Activated CD8-positive, alpha-beta memory T cell treated with anti-CD3 and anti-CD28 coated beads for 48 hours (primary cell): ENCODE results near the gene ALPI.

ENCODE experiments used
- DNase-seq, 3 experiments: peaks; one replicate each; pipeline ENCODE4 v3.0.0-alpha.2; 2020; ENCODE audit warnings: low read depth in 2 of 3, low spot score in 2 of 3

ALPI gene

GRCh38 chr2:232459419-232460035, 3.6 kb downstream of the ALPI start:
- no peak for DNase-seq

GRCh38 chr2:232460171-232460570, 4.2 kb downstream of the ALPI start:
- no peak for DNase-seq

GRCh38 chr2:232463701-232464543, 8.0 kb downstream of the ALPI start:
- DNase-seq = no peak

- DNase-seq = no peak
These were observed 8.6 kb downstream of the ALPI start for GRCh38 chr2:232464544-232464885.

- no peak for DNase-seq
These were observed 9.1 kb downstream of the ALPI start for GRCh38 chr2:232465061-232465460.

GRCh38 chr2:232466221-232466620, 10.3 kb downstream of the ALPI start:
- no peak for DNase-seq

- DNase-seq = no peak
These were observed 17.5 kb downstream of the ALPI start for GRCh38 chr2:232473467-232473890.

GRCh38 chr2:232476045-232476444, 20.1 kb downstream of the ALPI start:
- DNase-seq = no peak

- DNase-seq = no peak
These were observed 20.8 kb downstream of the ALPI start for GRCh38 chr2:232476791-232477190.

- no peak for DNase-seq
These were observed 22.0 kb downstream of the ALPI start for GRCh38 chr2:232477751-232478510.

GRCh38 chr2:232478571-232479340, 22.8 kb downstream of the ALPI start:
- DNase-seq = no peak

- DNase-seq = no peak
These were observed 23.6 kb downstream of the ALPI start for GRCh38 chr2:232479341-232480200.

GRCh38 chr2:232480201-232481190, 24.5 kb downstream of the ALPI start:
- DNase-seq = no peak

- no peak for DNase-seq
These were observed 25.6 kb downstream of the ALPI start for GRCh38 chr2:232481322-232482140.

- DNase-seq = no peak
These were observed 26.6 kb downstream of the ALPI start for GRCh38 chr2:232482301-232483238.

- no peak for DNase-seq
These were observed 27.5 kb downstream of the ALPI start for GRCh38 chr2:232483311-232483922.
